Measurements from ENCODE around the gene ITGA2.

GRCh38 chr5:53114988-53115387, 125.8 kb downstream of the ITGA2 start:
- TF ChIP-seq POLR2A (IDR thresholded peaks at IDR 0.05; ENCODE audit: extremely low read depth, insufficient read length) = no peak
- no peak for TF ChIP-seq CTCF (IDR thresholded peaks at IDR 0.05; ENCODE audit: low read depth, low read length)

Measured in NB4 (cell line).